ENCODE results near the gene APOA4.
"Not testable (repeated sequence)": the region's sequence is repeated elsewhere in the genome, so short reads cannot be mapped to it uniquely, and the experiment has no call there.

The APOA4 gene

DNA sequence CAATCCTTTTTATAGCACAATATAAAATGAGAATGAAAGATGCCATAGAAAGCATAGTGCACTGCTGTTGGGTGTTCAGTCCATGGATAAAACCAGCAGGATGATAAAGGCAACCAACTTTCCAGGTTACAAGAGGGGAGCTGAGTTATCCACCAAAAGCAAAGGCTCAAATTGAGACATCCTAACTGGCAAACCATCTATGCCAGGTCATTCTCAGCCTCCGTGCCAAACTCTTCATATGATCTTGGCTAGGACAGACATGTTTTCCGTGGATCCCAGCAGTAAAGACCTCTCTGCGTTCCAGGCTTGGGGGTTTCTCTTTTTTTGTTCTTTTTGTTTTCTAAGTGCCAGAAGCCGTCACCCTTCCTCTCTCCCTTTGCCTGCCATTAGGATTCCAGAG is 21.6 kb upstream of the APOA4 start:
- FAIRE-seq, result no peak

DNA sequence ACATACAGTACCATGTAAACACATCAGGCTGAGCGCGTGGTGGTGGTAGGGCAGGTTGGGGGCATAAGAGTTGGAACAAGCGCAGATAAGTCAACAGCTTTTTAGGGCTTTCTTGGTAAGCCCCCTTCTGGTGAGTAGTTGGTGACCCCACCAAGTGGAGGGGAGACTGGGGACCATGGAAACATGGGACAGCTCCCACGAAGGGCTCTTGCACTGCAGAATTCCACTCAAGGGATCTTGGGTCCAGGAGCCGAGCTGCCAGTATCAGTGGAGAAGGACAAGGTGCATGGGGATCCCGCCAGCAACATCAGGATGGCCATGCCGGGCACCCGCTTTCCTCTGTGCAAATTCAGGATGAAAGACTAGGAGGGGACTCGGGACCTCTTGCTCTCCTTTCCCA is 20.6 kb upstream of the APOA4 start:
- no peak for FAIRE-seq

DNA sequence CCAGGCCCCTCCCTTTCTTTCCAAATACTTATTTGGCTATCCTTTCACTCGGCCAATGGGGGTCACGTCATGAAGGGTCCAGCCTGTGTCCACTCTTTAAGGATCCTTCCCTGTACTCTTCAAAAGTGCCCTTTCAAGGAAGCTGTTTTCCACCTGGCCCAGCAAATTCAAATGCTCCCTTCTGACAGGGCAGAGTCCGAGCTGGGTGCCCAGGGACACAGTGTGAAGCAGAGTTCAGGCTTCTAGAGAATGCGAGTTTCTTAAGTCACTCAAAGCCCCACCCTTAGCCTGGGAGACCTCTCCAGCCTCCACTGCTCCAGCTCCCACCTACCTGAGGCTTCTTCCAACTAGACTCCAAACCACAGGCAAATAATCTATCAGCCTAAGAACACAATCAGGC is 19.8 kb upstream of the APOA4 start:
- no peak for FAIRE-seq

DNA sequence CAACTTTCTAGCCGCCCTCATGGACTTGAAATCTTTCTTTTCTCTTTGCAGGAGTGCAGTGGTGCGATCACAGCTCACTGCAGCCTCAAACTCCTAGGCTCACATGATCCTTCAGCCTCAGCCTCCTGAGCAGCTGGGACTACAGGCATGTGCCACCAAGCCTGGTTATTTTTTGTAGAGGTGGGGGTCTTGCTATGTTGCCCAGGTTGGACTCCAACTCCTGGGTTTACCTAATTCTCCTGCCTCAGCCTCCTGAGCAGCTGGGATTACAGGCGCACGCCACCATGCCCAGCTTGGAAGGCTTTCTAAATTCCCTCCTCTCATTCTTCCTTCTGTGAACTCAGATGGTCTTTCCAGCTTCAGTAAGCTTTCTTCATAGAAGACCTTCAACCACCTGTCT is 19.0 kb upstream of the APOA4 start:
- no peak for FAIRE-seq

DNA sequence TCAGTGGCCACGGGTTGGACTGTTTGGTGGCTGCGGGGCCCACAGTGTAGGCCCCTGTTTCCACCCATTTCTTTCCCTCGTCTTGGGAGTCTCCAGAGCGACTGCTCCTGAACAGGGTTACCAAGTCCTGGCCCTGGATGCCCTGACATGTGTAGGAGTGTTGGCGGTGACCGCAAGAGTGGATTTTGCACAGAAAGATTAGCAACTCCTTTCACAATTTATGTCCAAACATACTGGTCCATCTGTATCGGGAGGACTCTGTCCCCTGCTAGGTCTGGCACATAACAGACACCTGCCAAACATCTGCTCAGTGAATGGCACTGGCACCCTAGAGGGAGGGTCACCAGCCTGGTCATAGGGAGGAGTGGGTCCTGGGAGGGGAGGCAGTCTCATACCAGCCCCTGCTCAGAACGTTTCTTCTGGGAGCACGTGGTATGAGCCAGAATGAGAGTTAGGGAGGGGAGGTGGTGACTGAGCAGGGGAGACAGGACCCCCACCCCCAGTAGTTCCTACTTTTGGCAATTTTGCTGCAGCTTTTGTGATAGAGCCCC is 17.7 kb upstream of the APOA4 start:
- no peak for FAIRE-seq

DNA sequence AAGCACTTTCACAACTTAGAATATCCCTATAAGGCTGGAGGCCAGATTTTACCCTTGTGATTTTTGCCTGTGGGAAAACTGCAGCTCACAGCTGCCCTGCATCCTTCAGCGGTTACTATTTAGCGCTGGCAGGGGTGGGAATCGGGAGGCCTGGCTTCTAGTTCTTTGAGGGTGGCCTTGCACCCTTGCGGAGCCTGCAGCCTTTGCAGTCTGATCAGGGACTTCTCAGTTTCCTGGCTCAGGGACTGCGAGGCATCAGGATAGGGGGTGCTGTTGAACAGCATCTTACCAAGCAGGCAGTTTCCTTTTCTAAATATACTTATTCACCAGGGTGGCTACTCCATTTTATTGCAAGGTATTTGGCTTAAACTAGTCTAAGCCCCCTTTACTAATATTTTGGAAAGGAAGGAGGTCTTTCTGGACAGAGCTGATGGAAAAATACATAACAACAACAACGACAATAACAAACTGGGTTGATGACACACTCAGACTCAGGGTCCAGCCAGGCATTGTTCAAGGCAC is 17.2 kb upstream of the APOA4 start:
- FAIRE-seq, result no peak

DNA sequence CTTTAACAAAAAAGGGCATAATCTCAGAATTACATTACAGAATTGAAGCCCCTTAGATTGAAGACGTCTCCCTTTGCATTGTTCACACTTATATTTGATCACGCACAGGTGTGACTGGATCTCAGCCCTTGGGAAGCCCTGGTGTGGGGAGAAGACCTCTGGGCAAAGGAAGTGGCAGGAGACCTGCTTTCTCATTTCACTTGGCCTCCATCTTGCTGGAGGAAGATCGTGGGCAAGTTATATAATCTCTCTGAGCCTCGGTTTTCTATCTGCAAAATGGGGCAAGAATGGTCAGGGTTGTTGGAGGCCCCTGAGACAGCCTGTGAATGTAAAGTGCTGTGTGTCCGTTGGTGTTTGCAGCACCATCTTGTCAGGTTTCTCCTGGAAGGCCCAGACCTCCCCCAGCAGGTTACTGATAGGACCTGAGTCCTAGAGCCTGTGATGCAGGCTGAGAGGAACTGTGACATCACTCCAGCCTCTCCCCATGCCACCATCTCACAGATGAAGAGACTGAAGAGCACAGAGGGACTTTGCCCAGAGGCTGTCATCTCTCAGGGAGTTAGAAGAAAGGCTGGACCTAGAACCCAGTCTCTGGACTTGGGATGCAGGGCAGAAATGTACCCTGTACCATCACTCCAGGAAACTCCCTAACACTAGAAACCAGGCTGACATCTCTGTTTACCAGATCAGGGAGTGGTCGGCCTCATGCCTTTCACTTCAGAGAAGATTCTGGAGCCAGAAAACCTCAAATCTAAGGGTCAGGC is 15.4 kb upstream of the APOA4 start:
- FAIRE-seq, result no peak

DNA sequence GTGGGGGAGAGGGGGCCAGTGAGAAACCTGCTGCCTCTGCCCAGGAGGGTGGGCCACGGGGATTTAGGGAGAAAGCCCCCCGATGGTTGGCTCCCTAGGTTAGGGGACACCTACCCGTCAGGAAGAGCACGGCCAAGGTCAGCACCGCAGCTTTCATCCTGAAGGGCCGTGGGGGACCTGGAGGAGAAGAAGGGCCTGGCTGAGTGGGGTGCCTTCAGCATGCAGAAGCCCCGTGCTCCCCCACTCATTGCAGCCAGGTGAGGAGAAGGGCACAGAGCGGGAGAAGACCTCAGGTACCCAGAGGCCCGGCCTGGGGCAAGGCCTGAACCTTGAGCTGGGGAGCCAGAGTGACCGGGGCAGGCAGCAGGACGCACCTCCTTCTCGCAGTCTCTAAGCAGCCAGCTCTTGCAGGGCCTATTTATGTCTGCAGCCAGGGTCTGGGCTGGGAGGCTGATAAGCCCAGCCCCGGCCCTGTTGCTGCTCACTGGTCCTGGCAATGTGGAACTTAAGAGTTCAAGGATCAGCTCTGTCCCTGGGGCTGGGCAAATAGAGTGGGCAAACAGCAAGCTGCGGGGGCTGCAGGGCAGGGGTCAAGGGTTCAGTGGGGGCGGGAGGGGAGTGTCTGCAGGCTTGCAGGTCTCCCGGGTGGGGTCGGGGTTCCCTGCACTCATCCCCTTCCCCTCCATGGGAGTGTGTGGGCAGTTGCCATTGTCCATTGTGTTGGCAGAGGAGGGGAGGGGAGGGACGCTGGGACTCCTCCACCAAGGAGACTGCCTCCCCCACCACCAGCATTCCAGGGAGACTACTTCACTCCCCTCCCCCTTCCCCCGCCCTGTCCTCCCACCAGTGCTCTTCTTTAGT is 14.4 kb upstream of the APOA4 start, which contains the start of gene APOA1:
APOA1 (minus strand) TSS at position 392 of the 861 bp plus-strand sequence; CDS start at position 157, 235 bp downstream.
- FAIRE-seq, result no peak

DNA sequence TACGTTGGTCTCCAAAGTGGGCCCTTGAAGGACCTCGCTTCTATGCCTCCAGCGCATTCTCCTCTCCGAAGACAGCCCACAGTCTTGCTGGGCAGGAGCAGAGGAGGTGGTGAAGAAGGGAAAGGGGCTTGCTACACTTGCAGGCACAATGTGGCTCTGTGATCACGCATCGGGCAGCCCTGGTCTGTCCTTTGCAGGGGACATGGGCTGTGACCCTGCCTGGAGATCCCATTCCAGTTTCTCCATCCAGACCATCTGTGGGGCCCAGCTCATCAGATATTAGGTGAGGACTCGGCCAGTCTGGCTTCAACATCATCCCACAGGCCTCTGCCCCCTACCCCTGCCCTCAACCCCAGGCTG is 13.5 kb upstream of the APOA4 start:
- no peak for FAIRE-seq

DNA sequence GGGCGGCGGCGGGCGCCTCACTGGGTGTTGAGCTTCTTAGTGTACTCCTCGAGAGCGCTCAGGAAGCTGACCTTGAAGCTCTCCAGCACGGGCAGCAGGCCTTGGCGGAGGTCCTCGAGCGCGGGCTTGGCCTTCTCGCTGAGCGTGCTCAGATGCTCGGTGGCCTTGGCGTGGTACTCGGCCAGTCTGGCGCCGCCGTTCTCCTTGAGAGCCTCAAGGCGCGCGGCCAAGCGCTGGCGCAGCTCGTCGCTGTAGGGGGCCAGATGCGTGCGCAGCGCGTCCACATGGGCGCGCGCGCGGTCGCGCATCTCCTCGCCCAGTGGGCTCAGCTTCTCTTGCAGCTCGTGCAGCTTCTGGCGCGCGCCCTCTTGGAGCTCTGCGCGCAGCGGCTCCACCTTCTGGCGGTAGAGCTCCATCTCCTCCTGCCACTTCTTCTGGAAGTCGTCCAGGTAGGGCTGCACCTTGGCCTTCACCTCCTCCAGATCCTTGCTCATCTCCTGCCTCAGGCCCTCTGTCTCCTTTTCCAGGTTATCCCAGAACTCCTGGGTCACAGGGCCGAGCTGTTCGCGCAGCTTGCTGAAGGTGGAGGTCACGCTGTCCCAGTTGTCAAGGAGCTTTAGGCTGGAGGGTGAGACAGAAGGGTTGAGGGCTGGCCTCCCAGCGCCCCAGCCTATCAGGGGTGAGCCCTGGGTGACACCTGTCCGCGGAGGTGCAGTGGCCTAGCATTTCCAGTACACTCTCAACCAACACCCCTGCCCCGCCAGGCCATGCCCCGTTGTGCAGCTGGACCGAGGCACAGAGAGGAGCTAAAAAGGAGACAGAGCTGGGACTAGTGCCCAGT is 12.9 kb upstream of the APOA4 start:
- no peak for FAIRE-seq

DNA sequence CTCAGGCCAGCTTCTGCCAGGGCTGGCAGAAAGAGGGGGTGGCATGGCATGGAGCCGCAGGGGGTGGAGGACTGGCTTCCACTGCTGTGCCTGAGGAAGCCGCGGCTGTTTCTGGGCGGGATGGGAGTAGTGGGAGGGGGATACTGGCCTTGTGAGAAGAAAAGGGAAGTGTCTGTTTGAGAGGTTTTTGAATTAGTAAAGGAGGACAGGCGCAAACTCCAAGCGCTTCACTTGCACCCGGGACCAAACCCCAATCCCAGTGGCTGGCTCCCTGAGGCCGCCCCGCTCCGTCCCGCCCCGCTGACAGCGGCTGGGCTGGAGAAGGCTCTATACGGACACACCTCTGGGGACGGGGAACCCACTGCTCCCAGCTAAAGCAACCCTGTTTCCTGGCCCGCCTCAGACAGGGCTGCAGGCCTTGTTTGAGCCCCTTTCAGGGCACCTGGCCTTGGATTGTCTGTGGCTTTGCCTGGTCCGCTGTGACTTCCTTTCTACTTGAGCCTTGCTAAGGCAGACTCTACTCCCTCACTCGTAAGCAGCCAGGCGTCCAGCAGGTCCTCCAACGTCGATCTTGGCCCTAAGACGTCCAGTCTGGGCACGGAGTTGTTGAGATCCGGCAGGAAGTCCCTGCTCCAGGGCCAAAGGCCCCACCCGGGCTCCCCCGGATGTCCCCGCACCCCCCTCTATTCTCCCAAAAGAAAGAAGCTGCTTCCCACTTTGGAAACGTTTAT is 12.1 kb upstream of the APOA4 start:
- no peak for FAIRE-seq

DNA sequence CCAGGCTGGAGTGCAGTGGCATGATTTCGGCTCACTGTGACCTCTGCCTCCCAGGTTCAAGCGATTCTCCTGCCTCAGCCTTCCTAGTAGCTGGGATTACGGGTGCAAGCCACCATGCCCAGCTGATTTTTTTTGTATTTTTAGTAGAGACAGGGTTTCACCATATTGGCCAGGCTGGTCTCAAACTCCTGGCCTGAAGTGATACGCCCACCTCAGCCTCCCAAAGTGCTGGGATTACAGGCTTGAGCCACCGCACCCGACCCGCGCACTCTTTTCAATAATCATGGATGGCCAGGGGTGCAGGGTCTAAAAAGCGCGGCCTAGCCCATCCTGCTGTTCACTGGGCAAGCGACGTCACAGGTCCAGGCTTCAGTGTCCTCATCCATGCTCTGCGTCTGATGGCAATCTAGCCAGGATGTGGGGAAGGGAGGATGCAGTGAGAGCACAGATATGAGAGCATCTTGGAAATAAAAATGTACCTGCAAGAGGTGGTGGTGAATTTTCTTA is 11.5 kb upstream of the APOA4 start:
- not testable (repeated sequence) for FAIRE-seq

DNA sequence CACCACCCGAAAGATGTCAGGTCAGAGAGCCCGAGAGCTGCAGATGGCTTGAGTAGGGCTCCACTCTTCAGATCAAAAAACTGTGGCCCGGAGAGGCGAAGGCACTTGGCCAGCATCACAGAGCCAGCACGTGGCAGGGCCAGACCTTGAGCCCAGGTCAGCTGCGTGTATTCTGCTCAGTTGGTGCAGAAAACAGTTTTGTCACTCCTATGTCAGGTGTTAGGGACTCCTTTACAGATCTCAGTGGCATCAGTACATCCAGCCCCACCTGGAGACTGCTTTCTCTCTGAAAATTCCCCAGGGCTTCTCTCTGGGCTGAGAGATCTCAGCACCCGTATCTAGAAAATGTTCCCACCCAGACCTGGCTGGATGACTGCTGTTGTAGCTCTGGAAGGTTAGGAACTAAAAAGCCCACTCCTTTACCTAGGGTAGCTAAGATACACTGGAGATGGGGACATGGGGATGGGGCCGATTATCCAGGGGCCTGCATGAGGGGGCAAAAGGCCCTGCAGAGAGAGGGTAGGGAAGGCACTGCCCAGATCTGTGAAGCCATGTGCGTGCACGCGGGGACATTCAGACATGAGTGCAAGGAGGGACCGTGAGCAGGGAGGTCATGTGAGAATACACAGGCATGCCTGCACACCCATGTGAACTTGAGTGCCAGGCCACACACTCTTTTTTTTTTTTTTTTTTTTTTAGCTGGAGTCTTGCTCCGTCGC is 10.9 kb upstream of the APOA4 start:
- no peak for FAIRE-seq

DNA sequence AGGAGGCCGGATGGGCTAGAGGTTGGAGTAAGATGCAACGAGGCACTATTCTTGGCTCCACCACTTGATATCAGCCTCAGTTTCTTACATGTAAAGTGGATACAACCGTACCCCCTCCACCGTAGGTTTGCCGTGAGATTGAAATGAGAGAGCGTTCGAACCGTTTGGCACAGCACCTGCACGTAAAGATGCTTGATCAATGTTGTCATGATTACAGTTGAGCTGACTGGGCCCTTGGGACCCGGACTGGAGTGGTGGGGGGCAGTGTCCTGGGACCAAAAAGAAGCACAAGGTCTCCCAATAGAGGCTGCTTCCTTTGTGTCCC is 10.3 kb upstream of the APOA4 start:
- no peak for FAIRE-seq

DNA sequence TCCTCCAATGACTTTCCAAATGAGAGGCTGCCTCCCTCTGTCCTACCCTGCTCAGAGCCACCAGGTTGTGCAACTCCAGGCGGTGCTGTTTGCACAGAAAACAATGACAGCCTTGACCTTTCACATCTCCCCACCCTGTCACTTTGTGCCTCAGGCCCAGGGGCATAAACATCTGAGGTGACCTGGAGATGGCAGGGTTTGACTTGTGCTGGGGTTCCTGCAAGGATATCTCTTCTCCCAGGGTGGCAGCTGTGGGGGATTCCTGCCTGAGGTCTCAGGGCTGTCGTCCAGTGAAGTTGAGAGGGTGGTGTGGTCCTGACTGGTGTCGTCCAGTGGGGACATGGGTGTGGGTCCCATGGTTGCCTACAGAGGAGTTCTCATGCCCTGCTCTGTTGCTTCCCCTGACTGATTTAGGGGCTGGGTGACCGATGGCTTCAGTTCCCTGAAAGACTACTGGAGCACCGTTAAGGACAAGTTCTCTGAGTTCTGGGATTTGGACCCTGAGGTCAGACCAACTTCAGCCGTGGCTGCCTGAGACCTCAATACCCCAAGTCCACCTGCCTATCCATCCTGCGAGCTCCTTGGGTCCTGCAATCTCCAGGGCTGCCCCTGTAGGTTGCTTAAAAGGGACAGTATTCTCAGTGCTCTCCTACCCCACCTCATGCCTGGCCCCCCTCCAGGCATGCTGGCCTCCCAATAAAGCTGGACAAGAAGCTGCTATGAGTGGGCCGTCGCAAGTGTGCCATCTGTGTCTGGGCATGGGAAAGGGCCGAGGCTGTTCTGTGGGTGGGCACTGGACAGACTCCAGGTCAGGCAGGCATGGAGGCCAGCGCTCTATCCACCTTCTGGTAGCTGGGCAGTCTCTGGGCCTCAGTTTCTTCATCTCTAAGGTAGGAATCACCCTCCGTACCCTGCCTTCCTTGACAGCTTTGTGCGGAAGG is 9.5 kb upstream of the APOA4 start:
- FAIRE-seq, result no peak

DNA sequence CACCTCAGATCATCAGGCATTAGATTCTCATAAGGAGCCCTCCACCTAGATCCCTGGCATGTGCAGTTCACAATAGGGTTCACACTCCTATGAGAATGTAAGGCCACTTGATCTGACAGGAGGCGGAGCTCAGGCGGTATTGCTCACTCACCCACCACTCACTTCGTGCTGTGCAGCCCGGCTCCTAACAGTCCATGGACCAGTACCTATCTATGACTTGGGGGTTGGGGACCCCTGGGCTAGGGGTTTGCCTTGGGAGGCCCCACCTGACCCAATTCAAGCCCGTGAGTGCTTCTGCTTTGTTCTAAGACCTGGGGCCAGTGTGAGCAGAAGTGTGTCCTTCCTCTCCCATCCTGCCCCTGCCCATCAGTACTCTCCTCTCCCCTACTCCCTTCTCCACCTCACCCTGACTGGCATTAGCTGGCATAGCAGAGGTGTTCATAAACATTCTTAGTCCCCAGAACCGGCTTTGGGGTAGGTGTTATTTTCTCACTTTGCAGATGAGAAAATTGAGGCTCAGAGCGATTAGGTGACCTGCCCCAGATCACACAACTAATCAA is 8.8 kb upstream of the APOA4 start:
- FAIRE-seq, result no peak

DNA sequence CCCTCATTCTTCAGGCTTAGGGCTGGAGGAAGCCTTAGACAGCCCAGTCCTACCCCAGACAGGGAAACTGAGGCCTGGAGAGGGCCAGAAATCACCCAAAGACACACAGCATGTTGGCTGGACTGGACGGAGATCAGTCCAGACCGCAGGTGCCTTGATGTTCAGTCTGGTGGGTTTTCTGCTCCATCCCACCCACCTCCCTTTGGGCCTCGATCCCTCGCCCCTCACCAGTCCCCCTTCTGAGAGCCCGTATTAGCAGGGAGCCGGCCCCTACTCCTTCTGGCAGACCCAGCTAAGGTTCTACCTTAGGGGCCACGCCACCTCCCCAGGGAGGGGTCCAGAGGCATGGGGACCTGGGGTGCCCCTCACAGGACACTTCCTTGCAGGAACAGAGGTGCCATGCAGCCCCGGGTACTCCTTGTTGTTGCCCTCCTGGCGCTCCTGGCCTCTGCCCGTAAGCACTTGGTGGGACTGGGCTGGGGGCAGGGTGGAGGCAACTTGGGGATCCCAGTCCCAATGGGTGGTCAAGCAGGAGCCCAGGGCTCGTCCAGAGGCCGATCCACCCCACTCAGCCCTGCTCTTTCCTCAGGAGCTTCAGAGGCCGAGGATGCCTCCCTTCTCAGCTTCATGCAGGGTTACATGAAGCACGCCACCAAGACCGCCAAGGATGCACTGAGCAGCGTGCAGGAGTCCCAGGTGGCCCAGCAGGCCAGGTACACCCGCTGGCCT is 7.2 kb upstream of the APOA4 start:
- no peak for FAIRE-seq

DNA sequence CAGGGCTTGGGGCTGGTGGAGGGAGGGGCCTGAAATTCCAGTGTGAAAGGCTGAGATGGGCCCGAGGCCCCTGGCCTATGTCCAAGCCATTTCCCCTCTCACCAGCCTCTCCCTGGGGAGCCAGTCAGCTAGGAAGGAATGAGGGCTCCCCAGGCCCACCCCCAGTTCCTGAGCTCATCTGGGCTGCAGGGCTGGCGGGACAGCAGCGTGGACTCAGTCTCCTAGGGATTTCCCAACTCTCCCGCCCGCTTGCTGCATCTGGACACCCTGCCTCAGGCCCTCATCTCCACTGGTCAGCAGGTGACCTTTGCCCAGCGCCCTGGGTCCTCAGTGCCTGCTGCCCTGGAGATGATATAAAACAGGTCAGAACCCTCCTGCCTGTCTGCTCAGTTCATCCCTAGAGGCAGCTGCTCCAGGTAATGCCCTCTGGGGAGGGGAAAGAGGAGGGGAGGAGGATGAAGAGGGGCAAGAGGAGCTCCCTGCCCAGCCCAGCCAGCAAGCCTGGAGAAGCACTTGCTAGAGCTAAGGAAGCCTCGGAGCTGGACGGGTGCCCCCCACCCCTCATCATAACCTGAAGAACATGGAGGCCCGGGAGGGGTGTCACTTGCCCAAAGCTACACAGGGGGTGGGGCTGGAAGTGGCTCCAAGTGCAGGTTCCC is 6.5 kb upstream of the APOA4 start, which contains the start of gene APOC3:
APOC3 (plus strand) TSS at position 383 of the 659 bp plus-strand sequence. CDS start 676 bp downstream, outside the sequence.
- FAIRE-seq, result no peak

Data from G401.6 (cell line).